Mucosa of rectum (tissue), 2 donors: ENCODE data around the gene APOE.
A peak's percentile ranks its signal among the peaks of the same experiment; 100 is the strongest.
"Not testable (repeated sequence)": the region's sequence is repeated elsewhere in the genome, so short reads cannot be mapped to it uniquely, and the experiment has no call there.

ENCODE experiments used
- H3K27ac ChIP-seq, 2 donors: one replicate each; pipeline ENCODE4 v1.7.0; 2013; ENCODE audit warnings: inconsistent platforms in 2 of 2, low read depth in 2 of 2, low read length in 2 of 2
- H3K27me3 ChIP-seq, 2 donors: one replicate each; pipeline ENCODE4 v1.7.0; 2013; ENCODE audit warnings: low read length in 2 of 2; ENCODE audit not compliant: control insufficient read depth in 2 of 2, insufficient read depth in 2 of 2
- H3K36me3 ChIP-seq, 2 donors: one replicate each; pipeline ENCODE4 v1.7.0; 2013; ENCODE audit warnings: low read length in 2 of 2; ENCODE audit not compliant: control insufficient read depth in 2 of 2, insufficient read depth in 2 of 2
- H3K4me1 ChIP-seq, 2 donors: one replicate each; pipeline ENCODE4 v1.7.0; 2013; ENCODE audit warnings: low read length in 2 of 2, mild to moderate bottlenecking in 1 of 2; ENCODE audit not compliant: control insufficient read depth in 2 of 2, insufficient read depth in 2 of 2
- H3K4me3 ChIP-seq, 2 donors: one replicate each; pipeline ENCODE4 v1.7.0; 2013; ENCODE audit warnings: low read length in 2 of 2
- H3K9ac ChIP-seq, 2 donors: one replicate each; pipeline ENCODE4 v1.7.0; 2013; ENCODE audit warnings: low read length in 2 of 2, low read depth in 1 of 2, mild to moderate bottlenecking in 1 of 2
- H3K9me3 ChIP-seq, 2 donors: one replicate each; pipeline ENCODE4 v1.7.0; 2013; ENCODE audit warnings: low read length in 2 of 2; ENCODE audit not compliant: control insufficient read depth in 2 of 2
- donor health status: healthy.
- donor health status: Normal muscosa, but diverticular disease.

APOE gene

DNA sequence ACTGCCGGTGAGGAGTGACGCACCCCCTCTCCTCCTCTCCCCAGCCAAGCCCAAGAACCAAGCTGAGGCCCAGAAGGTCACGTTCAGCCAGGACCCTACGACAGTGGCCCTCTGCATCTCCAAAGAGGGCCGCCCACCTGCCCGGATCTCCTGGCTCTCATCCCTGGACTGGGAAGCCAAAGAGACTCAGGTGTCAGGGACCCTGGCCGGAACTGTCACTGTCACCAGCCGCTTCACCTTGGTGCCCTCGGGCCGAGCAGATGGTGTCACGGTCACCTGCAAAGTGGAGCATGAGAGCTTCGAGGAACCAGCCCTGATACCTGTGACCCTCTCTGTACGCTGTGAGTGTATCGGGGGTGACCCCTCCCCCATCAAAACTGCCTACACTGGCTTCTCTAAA, 33.8 kb upstream of the APOE start:
- H3K4me3 ChIP-seq: no peak overlapping the region
- no peaks in the 10 kb centered on the region for H3K9me3 ChIP-seq
- H3K4me1 ChIP-seq: peaks cover 8 to 11% of the 10 kb centered on the region in 2 donors
- no peak overlapping the region for H3K9ac ChIP-seq
- no peaks in the 10 kb centered on the region for H3K27me3 ChIP-seq
- H3K36me3 ChIP-seq: peaks cover 33 to 43% of the 10 kb centered on the region in 2 donors
- no peak overlapping the region for H3K27ac ChIP-seq

DNA sequence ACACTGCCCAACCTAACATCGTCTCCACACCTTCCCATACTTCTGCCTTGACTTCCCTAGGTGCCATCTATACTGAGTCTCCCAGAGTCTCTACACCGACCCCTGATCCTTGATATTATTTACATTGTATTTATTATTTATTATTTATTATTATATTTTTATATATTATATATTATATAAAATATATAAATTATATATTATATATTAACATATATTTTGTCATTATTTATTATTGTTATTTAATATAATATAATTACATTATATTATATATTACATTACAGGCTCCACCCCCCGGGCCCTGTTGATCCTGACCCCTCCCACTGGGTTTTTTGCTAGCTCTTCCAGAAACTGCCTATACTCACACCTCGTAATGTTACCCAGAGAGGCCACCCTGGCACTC, 32.9 kb upstream of the APOE start:
- no peak overlapping the region for H3K9ac ChIP-seq
- H3K27me3 ChIP-seq: no peaks in the 10 kb centered on the region
- H3K27ac ChIP-seq: no peak overlapping the region
- no peaks in the 10 kb centered on the region for H3K9me3 ChIP-seq
- H3K4me3 ChIP-seq: no peak overlapping the region
- H3K36me3 ChIP-seq: peaks cover 33 to 39% of the 10 kb centered on the region in 2 donors
- peaks cover 8 to 11% of the 10 kb centered on the region in 2 donors for H3K4me1 ChIP-seq

DNA sequence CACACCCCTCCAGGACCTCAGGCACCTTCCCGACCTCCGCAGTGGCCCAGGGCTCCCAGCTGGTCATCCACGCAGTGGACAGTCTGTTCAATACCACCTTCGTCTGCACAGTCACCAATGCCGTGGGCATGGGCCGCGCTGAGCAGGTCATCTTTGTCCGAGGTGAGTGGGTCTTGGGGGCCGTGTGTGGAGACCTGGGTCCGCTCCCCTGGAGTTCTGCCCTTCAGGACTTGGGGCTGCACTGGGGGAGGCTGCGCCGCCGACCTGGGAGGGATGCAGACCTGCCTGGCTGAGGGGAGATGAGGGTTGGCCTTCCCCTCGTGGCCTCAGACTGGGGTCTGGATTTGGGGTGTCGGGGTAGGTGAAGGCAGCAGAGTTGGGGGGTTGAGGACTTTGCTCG, 31.3 kb upstream of the APOE start:
- Histone ChIP-seq H3K4me3 (no peak overlapping the region), H3K4me1 (peaks cover 8 to 11% of the 10 kb centered on the region in 2 donors), H3K9me3 (no peaks in the 10 kb centered on the region), H3K27me3 (no peaks in the 10 kb centered on the region), H3K9ac (no peak overlapping the region), H3K36me3 (peaks cover 36 to 43% of the 10 kb centered on the region in 2 donors), H3K27ac (no peak overlapping the region)

DNA sequence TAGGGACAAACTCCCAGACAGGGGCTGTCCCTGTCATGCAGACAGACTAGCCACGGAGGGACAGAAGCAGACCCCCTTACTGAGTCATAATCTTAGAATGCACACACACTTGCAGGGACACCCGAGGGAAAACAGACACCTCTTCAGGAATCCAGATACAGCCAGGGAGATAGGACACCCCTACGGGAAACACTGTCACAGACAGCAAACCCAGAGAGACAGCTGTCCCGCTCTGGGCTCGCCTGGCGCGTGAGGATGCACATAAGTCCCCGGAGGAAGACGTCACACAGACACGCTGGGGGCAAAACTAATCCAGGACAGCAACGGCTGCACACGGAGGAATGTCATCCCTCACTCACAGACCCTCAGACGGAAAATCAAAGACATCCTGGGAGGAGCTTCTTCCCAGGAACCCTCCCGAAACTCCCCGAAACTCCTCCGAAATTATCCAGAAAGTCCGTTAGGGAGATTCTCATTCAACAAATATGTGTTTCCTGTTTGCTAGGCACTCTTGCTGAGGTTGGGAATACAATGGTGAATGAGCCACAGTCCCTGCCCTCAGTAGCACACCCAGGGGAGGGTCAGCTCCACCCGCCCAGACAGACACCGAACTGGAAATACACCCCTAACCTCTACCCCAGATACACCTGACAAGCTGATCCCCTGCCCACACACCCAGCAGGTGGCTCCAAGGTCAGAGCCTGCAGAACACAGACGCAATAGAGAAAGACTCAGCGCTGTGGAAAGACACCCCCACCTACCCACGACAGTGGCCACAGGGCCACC, 29.7 kb upstream of the APOE start:
- Histone ChIP-seq H3K27me3 (no peaks in the 10 kb centered on the region), H3K36me3 (peaks cover 32 to 43% of the 10 kb centered on the region in 2 donors), H3K9me3 (no peaks in the 10 kb centered on the region), H3K4me3 (peak overlapping the region in 1 of 2 donors; percentile 7), H3K9ac (no peak overlapping the region), H3K4me1 (peaks cover 4 to 11% of the 10 kb centered on the region in 2 donors), H3K27ac (peak overlapping the region in 1 of 2 donors; percentile 61)

DNA sequence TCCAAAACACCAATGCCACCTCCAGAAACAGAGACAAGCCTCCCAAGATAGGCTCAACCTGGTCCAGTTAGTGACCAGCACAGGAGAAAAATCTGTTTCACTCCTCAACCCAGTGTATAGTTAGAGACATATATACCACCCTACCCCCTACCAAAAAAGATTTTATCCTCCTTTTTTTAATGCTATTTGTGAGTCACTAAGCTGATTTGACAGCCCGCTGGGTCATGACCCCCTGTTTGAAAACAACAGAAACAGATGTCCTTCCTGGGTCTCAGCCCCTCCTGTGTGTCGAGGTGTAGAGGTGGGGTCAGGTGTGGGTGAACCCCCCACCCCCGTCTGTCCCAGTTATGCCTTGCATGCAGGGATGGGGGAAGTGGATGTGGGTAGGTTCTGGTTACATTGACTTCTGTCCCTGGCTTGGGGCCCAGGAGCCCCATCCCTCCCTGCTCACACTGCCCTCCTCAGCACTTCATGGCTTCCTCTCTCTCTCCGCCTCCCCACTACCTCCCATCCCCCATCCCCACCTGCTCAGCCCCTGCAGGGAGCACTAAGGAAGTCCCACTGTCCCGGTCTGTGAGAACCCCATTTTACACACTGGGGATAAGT, 28.6 kb upstream of the APOE start:
- Histone ChIP-seq H3K27me3 (no peaks in the 10 kb centered on the region), H3K36me3 (peaks cover 28 to 38% of the 10 kb centered on the region in 2 donors), H3K4me3 (no peak overlapping the region), H3K9ac (no peak overlapping the region), H3K9me3 (no peaks in the 10 kb centered on the region), H3K27ac (no peak overlapping the region), H3K4me1 (peaks cover 4 to 11% of the 10 kb centered on the region in 2 donors)

DNA sequence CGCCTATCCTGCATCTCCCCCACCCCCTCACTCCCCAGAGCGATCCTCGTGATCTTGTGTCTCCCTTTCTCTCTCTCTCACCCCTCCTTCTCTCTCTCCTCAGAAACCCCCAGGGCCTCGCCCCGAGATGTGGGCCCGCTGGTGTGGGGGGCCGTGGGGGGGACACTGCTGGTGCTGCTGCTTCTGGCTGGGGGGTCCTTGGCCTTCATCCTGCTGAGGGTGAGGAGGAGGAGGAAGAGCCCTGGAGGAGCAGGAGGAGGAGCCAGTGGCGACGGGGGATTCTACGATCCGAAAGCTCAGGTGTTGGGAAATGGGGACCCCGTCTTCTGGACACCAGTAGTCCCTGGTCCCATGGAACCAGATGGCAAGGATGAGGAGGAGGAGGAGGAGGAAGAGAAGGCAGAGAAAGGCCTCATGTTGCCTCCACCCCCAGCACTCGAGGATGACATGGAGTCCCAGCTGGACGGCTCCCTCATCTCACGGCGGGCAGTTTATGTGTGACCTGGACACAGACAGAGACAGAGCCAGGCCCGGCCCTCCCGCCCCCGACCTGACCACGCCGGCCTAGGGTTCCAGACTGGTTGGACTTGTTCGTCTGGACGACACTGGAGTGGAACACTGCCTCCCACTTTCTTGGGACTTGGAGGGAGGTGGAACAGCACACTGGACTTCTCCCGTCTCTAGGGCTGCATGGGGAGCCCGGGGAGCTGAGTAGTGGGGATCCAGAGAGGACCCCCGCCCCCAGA, 27.3 kb upstream of the APOE start:
- H3K4me3 ChIP-seq: no peak overlapping the region
- no peaks in the 10 kb centered on the region for H3K9me3 ChIP-seq
- no peak overlapping the region for H3K9ac ChIP-seq
- H3K27me3 ChIP-seq: no peaks in the 10 kb centered on the region
- no peak overlapping the region for H3K27ac ChIP-seq
- H3K4me1 ChIP-seq: peaks cover 4 to 11% of the 10 kb centered on the region in 2 donors
- peaks cover 18 to 28% of the 10 kb centered on the region in 2 donors for H3K36me3 ChIP-seq

DNA sequence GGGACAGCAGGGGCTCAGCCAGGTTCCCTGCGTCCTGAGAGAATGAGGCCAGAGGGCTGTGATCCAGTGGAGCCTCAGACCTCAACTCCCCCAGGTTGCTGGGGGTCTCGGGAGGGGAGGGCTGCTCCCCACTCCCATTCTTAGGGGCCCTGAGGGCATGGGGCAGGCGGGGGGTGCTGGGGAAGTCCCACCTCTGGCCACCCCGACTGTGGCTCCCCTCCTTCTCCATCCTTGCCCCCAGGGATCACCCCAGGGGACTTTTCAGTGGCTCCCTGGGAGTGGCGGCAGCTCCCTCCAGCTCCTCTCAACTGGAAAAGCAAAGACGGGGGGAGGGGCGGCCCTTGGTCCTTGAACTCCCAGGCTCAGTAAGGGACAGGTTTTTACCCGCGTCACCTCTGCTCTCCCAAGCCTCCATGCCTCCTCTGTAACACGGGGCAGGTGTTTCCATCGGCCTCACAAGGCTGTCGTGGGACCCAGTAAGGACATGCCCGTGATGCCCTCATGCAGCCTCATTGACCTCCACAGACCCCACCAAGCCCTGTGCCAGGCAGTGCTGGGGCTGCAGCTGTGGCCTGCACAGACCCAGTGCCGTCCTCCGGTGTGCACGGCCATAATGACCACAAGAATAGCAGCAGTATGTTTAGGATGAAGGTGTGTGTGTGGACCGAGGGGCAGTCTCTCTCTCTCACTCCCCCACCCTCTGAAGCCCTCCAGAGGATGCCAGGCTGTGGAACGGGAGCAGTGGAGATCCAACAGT, 26.1 kb upstream of the APOE start:
- no peak overlapping the region for H3K9ac ChIP-seq
- H3K4me1 ChIP-seq: peaks cover 4 to 11% of the 10 kb centered on the region in 2 donors
- H3K36me3 ChIP-seq: peaks cover 6 to 19% of the 10 kb centered on the region in 2 donors
- no peaks in the 10 kb centered on the region for H3K9me3 ChIP-seq
- no peak overlapping the region for H3K4me3 ChIP-seq
- H3K27ac ChIP-seq: no peak overlapping the region
- no peaks in the 10 kb centered on the region for H3K27me3 ChIP-seq

DNA sequence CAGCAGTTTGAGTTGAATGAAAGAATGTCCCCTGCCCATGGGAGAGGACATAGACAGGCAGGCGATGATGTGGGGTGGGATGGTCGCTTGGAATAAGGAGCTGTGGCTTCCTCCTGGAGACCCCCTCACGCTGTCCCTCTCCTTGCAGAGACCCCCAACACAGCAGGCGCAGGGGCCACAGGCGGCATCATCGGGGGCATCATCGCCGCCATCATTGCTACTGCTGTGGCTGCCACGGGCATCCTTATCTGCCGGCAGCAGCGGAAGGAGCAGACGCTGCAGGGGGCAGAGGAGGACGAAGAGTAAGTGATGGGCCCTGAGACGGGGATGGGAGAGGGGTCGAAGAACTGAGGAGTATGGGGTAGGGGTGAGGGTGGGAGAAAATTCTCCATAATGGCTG, 23.5 kb upstream of the APOE start:
- peaks cover 3 to 9% of the 10 kb centered on the region in 2 donors for H3K36me3 ChIP-seq
- H3K9me3 ChIP-seq: no peaks in the 10 kb centered on the region
- no peaks in the 10 kb centered on the region for H3K27me3 ChIP-seq
- H3K4me1 ChIP-seq: no peaks in the 10 kb centered on the region
- no peak overlapping the region for H3K9ac ChIP-seq
- H3K4me3 ChIP-seq: no peak overlapping the region
- H3K27ac ChIP-seq: no peak overlapping the region

DNA sequence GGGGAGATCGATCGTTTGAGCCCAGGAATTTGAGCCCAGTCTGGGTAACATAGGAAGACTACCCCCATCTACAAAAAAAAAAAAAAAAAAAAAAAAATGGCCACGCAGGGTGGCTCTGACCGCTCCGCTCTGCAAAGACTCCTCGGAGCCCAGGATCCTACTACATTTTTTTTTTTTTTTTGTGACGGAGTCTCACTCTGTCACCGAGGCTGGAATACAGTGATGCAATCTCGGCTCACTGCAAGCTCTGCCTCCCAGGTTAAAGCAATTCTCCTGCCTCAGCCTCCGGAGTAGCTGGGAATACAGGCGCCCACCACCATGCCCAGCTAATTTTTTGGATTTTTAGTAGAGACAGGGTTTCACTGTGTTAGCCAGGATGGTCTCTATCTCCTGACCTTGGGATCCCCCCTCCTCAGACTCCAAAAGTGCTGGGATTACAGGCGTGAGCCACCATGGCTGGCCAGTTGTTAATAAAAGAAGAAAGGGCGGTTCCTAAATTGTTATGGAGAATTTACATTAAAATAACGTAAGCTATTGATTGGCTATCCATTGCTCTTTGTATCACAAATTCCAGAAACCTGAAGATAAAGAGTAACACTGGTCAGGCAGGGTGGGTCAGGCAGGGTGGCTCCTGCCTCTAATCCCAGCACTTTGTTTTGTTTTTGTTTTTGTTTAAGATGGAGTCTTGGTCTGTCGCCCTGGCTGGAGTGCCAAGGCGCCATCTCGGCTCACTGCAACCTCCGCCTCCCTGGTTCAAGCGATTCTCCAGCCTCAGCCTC, 22.8 kb upstream of the APOE start:
- H3K9me3 ChIP-seq, H3K4me3 ChIP-seq, H3K27ac ChIP-seq, H3K4me1 ChIP-seq, H3K27me3 ChIP-seq, H3K9ac ChIP-seq: not testable (repeated sequence)
- peaks cover 5 to 13% of the 10 kb centered on the region in 2 donors for H3K36me3 ChIP-seq
